ENCODE data around the gene MYO1E.

Gene MYO1E

DNA sequence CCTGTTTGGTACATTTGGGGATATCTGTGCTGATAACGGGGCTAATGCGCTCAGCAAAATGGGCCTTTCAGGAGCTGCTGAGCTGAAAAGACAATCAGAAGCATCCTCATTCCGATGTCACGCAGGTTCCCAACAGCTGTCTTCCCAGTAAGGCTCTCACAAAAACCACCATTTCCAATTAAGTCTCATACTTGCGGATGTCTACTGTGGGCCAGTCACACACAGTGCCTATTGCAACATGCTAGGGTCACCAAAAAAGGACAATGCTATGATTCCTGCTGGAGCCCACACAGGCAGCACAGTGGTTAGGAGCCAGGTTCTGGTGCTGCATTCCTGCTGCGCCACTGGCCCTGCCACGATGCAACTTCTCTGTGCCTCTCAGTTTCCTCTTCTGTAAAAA is 182.4 kb downstream of the MYO1E start:
- no peak for DNase-seq (ENCODE audit: low read depth)

DNA sequence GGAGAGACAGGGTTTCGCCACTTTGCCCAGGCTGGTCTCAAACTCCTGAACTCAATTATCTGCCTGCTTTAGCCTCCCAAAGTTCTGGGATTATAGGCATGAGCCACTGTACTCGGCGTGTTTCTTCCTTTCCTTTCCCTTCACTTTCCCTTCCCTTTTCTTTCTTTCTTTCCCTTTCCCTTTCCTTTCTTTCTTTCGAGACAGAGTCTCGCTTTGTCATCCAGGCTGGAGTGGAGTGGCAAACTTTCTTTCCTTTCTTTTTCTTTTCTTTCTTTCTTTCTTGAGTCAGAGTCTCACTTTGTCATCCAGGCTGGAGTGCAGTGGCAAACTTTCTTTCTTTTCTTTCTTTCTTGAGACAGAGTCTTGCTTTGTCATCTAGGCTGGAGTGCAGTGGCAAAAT is 183.4 kb downstream of the MYO1E start:
- no peak for DNase-seq (ENCODE audit: low read depth)

DNA sequence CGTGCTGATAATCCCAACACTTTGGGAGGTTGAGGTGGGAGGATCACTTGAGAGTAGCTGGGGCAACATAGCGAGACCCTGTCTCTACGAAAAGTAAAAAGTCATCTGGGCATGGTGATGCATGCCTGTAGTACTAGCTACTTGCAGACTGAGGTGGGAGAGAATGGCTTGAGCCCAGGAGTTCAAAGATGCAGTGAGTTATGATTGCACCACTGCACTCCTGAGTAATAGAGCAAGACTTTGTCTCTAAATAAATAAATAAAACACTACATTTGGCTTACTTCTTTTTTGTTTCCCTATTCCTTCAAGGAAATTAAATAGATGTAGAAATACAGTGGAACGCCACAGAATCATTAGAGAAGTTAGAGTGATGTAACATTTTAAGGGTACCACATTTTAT is 186.2 kb downstream of the MYO1E start:
- DNase-seq (ENCODE audit: low read depth): no peak

DNA sequence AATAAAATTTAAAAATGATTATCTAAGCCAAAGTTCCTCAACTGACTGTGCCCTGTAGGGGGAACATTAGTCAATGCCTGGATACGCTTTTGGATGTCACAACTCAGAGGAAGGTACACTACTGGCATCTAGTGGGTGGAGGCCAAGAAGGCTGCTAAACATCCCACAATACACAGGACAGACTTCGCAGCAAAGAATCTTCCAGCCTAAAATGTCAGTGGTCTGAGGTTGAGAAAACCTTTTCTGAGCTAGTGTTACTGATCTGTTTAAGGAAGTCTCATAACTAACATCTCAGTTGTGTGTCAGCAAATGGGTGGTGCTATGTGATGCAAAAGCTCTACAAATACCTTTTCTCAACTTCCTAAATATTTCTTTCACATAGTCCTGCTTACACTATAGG is 186.9 kb downstream of the MYO1E start:
- DNase-seq (ENCODE audit: low read depth): no peak

DNA sequence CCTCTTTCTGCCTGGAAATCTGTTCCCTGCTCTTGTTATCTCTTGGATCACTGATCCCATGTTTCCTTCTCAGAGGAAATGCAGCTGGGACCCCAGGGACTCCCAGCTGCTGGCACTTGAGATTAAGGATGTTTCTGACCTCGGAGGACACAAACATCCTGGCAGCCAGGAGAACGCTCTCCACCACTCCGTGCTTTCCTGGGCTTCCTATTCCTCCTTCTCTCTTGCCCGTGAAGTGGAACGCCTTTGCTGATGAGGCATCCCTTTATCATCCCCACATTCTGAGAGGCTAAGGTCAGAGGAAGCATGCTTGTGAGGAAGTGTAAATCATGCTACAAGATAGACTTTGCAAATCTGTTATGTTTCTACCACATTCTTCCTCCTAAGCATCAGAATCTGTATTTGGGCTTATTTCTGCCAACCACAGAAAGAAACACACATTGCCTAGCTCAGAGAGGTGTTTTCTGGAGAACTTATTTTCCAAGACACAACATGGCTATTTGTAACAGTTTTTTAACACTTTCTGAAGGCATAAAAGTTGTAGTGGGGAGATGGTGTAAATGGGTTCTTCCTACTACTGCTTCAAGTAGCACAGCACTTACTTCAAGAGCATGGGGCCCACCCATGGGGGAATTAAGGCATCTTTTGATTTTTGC is 191.6 kb downstream of the MYO1E start:
- no peak for DNase-seq (ENCODE audit: low read depth)

DNA sequence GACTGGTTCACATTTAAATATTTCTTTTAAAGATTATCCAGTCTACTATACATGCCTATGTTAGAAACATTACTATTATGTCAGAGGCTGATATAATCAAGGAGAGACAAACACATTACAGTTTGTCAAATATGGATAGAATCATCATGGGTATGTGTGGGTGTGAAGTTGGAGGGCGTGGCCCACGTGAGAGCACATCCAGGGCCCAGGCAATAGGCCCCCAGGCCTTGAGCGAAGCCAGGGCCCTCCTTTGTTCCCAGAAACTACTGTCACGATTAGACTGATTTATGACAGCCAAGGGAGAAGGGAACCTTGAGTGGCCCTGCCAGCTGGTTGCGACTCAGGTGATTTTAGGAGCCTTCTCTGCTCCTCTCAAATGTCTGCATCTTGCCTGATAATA is 193.0 kb downstream of the MYO1E start:
- DNase-seq (ENCODE audit: low read depth): no peak

DNA sequence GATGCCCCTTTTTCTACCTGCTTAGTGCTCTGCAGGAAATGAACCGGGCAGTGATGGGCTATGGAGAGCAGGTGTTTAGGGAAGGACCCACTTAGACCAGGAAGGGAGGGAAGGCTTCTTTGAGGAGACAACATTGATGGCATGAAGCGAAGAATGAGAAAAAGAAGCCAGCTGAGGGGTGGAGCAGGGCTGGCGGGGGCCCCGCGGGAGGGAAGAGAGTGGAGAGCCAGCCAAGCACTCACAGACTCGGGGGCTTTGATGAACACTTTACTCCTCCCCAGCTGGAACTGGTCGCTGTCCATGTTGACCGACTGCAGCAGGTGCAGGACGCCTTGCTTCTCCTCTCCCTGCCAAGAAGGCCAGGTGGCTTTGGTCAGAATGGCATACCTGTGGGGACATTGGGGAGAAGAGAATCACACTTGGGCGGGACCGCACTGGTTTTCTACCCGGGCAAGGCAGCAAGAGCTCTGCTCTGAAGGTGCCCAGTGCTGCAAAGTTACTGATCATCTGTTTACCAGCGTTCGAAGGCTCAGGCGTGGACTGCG is 194.4 kb downstream of the MYO1E start:
- DNase-seq (ENCODE audit: low read depth): no peak

DNA sequence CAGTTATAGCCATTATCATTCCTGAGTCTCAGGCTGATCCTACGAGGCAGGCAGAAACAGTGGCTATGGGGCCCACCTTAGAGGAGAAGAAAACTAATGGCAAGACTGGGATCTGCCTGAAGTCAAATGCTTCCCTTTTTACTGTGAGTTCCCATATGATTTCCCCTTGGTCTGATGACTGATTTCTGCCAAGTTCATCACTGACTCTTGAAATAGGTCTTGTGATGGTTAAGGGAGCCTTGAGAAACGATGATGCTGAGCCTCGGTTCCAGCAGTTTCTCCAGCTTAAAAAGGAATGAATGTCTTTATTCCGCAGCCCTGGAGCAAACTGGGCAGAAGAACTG is 195.4 kb downstream of the MYO1E start:
- DNase-seq (ENCODE audit: low read depth): no peak

DNA sequence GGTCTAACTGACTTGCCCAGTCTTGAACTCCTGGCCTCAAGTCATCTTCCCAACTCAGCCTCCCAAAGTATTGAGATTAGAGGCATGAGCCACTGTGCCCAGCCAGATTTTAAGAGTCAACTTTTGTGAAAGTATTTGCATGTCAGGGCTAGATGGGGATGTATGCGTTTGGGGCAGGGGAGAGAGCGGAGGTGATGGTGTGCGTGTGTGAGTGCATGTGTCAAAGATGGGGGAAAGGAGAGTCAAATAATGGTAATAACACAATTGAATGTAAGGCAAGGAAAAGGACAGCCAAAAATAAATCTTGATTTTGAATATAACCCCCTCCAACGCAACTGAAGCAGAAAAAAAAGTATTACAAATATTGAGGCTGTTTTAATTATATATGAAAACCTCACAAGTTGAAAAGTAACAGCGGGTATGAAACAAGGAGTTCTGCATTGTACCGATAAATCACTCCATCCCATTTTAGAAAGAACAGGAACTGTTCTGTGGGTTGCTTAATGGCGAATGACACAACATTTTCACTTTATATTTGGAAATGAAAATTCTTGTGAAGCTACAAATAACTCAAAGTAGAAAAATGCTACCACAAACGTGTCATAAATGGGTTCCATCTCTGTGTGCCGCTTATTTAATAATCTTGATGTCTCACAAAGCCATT is 195.9 kb downstream of the MYO1E start:
- no peak for DNase-seq (ENCODE audit: low read depth)

DNA sequence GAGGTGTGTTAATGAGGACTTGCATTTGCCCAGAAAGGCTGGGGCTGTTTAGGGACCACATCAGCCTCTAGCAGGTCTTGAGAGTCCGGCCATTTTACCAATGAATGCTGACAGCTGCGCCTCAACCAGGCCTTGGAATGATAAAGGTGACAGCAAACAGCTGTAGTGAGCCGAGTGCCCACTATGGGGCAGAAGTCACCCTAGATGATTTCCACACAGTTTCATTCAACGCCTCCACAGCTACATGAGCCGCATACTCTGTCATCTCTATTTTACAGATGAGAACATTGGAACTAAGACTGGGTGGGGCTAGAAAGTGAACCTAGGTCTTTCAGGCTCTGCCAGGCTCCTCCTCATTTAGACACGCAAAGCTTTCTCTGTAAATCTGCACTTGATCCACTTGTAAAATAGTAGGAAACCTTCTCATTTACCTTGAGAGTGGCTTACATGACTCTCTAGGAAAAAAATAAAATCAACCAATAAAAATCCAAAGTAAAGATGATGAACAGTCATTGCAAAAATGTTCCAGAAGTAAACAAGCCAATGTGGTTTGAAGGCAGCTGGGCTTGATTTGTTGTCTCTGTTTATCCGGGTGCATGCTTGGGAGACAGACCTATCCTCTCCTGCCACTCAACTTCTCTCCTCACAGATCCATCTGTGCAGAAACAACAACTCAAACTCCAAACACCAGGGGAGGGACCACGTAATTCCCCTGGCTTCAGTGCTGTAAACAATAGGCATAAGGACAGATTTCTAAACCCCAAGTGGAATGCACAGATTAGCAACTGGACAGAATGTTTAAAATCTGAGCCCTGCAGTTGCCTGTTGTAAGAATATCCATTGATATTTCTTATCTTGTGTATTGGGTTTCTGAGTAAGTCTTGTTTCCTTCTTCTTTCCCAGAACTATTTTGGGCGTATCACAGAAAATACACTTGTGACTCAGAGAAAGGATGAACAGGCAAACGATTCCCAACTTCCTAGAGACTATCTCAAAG is 197.5 kb downstream of the MYO1E start:
- no peak for DNase-seq (ENCODE audit: low read depth)

DNA sequence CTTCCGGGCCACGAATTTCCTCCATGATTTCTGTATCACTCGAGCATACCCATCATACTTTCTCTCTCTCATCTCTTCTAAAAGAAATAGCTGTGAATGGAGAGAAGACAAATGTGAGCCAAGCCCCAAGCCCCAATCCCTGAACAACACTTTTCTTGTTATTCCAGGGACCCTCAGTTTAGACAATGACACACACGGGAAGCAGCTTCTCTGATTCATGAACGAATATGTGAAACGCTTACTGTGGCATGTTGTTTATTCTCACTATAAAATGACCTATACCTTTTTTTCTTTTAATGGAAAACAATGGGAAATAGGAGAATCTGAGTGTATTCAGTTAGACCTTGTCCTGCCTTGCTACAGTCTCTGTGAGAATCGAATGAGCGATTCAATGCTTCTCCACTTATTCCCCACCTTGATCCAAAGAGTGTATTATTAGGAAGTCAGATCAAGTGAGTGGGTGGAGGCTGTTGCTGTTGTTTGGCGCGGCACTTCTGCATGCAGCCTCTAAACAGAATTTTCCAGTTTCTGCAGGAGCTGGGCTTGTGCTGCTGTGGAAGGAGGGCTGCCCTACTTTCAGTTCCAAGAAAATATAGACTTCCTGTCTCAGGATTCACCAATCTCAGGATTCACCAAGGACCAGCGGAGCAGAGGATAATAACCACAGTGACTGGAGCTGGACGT is 198.4 kb downstream of the MYO1E start:
- no peak for DNase-seq (ENCODE audit: low read depth)

DNA sequence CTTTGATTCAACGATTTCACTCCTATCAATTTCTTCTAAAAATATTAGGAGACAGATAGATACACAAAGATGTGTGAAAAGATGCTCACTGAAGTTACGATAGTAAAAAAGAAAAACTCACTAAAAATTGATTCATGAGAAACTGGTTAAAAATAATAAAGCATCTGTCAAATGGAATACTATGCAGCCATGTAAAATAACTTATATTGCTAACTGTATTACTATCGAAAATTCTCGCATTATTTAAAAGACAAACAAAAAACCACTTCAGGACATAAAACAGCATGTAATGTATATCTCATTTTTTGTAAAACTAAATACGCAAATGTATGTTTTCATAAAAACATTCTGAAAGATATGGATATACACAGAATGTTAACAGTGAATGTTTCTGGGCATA is 199.5 kb downstream of the MYO1E start:
- no peak for DNase-seq (ENCODE audit: low read depth)

DNA sequence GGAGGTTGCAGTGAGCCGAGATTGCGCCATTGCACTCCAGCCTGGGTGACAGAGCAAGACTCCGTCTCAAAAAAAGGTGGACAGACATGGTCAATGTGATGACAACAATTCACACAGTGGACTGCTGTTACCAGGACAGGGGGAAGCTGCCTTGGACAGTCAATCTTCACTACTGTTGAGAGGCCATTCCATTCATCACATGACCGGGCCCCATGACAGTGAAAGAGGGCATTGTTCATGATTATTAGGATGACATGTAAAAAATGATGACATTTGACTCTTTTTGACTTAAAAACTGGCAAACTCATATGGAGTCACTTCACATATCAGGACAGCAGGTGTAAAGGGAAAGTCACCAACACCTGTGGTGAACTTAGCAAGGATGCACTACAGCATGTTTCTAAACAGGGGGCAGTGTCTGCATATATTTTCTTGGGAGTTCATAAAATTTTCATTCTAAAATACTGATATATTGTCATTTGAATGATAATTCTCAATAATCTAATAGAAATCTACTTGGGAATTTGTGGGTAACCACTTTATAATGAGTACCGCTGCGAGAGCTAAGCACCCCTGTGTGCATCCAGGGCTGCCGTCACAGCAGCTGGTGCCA is 200.3 kb downstream of the MYO1E start:
- DNase-seq (ENCODE audit: low read depth): no peak

DNA sequence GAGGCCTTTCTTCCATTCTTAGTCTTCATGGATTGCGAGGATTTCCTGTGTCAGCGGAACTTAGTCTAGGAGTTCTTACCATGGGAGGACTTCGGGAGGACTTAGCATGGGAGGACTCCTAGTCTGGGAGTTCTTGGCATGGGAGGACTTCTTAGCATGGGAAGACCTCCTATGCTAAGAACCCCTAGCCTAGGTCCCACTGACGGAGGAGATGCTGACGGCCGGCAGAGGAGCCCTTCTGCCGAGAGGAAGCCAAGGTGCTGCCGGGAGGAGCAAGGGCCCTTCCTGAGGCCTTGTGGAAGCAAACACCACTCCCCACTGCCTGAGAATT is 201.6 kb downstream of the MYO1E start:
- no peak for DNase-seq (ENCODE audit: low read depth)

DNA sequence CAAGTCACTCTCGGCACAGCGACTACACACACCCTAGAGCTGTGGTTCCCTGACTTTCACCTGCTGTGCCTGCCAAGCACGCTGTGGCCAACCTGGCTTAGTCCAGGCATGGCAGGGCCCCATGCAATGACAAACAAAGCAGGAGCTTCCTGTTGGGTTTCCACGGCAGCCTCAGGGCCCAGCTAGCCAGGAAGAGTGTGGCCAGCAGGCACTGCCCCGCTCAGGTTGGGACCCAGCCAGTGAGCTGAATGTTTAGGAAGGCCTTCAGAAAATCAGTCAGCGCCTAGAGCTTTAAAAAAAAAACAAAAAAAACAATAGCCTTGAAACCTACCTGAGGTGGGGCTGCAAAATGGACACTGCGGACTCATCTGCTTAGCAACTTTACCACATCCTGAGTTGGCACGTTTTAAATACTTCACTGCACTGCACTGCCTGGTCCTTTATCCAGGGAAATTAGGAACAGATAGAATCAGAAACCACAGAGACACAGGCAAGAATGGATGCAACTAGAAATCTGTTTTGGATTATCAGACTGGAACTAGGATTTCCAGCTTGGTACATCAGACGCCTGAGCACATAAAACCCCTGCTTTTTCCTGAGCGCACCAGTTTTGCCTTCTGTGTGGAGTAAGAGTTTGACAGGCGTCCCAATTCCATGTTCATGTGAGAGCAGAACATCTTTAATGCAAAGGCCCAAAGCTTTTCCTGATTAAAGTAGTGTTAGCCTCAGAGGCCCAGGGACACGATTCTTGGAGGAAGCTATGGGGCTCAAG is 202.2 kb downstream of the MYO1E start:
- DNase-seq (ENCODE audit: low read depth): no peak

DNA sequence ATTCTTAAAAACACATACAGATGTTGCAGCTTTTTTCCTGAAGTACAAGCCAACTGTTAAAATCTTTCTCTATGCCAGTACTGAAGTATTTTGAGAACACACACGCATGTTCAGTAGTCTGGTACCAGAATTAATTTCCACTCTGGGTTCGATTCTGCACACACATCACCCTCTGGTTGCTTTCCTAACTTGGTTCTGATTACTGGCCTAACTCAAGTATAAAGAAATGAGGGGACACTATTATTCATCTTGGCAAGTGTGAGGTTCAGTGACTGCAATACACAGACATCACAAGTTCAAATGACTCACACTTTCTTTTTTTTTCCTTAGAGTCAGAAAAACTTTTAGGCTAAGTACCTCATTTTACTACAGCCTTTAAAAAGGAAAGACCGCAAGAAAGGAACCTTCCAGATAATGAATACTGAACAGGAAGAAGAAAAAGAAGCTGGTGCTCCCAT is 203.4 kb downstream of the MYO1E start:
- no peak for DNase-seq (ENCODE audit: low read depth)

DNA sequence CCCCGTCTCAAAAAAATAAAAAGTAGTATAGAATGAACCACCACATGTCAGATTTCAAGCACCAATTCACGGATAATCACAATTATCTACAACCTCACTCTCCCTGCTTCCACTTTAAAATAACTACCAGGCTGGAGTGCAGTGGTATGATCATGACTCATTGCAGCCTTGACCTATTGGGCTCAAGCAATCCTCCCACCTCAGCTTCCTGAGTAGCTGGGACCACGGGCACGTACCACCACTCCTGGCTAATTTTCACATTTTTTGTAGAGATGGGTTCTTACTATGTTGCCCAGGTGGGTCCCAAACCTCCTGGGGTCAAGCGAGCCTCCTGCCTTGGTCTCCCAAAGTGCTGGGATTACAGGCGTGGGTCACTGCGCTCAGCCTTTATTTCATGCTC is 204.1 kb downstream of the MYO1E start:
- DNase-seq (ENCODE audit: low read depth): no peak

DNA sequence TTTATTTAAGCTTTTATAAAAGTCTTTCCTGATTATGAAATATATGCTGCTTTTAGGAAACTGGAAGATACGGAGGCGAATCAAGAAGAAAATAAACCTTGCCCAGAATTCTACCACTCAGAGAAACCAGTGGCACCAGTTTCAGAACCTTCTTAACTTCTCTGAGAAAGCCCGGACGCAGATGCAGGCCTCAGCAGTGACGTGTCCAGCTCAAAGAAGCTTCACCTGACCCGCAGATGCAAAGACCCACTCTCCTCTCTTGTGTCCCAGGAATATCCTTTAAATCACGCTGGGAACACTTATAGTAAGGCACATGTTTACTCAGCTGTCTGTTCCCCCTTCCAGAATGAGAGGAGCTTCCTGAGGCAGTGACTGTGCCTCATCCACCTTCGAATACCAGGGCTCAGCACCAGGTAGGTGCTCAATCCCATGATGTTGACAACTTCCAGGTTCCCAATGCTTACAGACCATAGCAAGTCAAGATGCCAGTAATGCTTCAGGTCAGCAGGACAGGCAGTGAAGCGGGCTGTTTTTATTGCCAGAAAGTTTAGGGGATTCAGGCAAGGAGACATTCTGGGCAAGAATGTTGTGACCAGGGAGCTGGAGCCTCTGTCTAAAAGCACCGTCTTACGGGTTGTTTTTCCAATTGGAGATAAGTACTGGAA is 205.9 kb downstream of the MYO1E start:
- DNase-seq (ENCODE audit: low read depth): no peak

DNA sequence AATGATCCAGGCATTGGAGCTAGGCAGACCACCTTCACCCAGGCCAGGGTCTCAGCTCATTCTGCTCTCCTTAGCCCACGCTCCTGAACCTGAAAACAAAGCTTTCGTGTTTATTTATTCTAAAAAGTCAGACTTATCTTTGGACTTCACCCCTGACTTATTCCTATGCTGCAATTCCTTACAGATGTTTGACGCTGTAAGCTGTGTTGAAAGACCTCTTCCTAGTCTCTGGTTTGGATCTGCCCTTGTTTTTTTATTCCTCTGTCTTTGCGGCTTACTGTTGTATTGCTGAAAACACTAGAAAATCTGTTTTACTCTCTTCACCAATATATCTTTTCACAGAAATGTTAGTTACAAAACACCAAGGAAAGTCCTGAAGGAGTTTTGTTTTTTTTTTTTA is 206.5 kb downstream of the MYO1E start:
- no peak for DNase-seq (ENCODE audit: low read depth)

DNA sequence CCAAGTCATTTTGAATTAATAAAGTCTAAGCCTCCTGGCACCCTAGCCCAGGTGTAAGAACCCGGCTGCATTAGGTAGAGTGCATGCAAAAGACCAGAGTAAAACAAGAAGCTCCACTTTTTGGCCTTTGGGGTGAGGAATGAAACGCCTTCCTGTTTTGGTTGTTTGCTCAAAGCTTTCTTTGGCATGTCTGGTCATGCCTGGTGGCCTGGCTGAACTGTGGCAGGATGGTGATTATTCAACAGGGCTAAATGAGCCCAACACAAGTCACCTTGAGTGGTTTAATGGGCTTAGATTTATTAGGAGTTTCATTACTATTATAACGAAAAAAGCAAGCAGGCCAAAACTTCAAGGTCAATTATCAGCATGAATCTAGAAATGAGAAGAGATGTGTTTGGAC is 206.9 kb downstream of the MYO1E start:
- DNase-seq (ENCODE audit: low read depth): no peak
